WTC11 (cell line): ENCODE results near the gene VMAC.
A peak's percentile ranks its signal among the peaks of the same experiment; 100 is the strongest.

Experiments
- CREB1 ChIP-seq: sonication (generic); formaldehyde crosslinking; IDR thresholded peaks from 2 replicates; pipeline ENCODE4 v1.8.0; 2023; ENCODE audit warnings: mild to moderate bottlenecking, missing genetic modification reagents
- ELF4 ChIP-seq: sonication (generic); formaldehyde crosslinking; IDR thresholded peaks from 2 replicates; pipeline ENCODE4 v1.8.1; 2022; ENCODE audit warnings: low read depth, mild to moderate bottlenecking, moderate library complexity, missing genetic modification reagents
- IRF2 ChIP-seq: sonication (generic); formaldehyde crosslinking; IDR thresholded peaks from 2 replicates; pipeline ENCODE4 v1.8.0; 2022; ENCODE audit warnings: low read depth, missing genetic modification reagents, borderline replicate concordance
- KAT7 ChIP-seq: sonication (generic); formaldehyde crosslinking; IDR thresholded peaks from 2 replicates; pipeline ENCODE4 v1.8.1; 2023; ENCODE audit warnings: missing genetic modification reagents, mild to moderate bottlenecking, borderline replicate concordance
- NR2C2 ChIP-seq: sonication (generic); formaldehyde crosslinking; IDR thresholded peaks from 2 replicates; pipeline ENCODE4 v1.8.0; 2022; ENCODE audit warnings: mild to moderate bottlenecking, missing genetic modification reagents
- RELA ChIP-seq: sonication (generic); formaldehyde crosslinking; IDR thresholded peaks from 2 replicates; pipeline ENCODE4 v1.8.1; 2022; ENCODE audit warnings: missing genetic modification reagents, mild to moderate bottlenecking, borderline replicate concordance
- SMAD3 ChIP-seq: sonication (generic); formaldehyde crosslinking; IDR thresholded peaks from 2 replicates; pipeline ENCODE4 v1.8.0; 2022; ENCODE audit warnings: missing genetic modification reagents, mild to moderate bottlenecking, borderline replicate concordance
- SP1 ChIP-seq: sonication (generic); formaldehyde crosslinking; conservative IDR thresholded peaks from 2 replicates; pipeline ENCODE4 v1.8.1; 2022; ENCODE audit warnings: missing genetic modification reagents
- ZNF423 ChIP-seq: fragments of 250-450 bp; sonication (Bioruptor Pico); IDR thresholded peaks from 2 replicates; pipeline ENCODE4 v2.1.2; 2022; ENCODE audit warnings: mild to moderate bottlenecking, moderate library complexity
- TF ChIP-seq, protein P1 (sequence below): fragments of 200-600 bp; IDR thresholded peaks from 2 replicates; pipeline ENCODE4 v1.8.0; 2022; ENCODE audit warnings: antibody characterized with exemption
- TF ChIP-seq, protein P2 (sequence below): sonication (generic); formaldehyde crosslinking; IDR thresholded peaks from 2 replicates; pipeline ENCODE4 v1.8.1; 2023; ENCODE audit warnings: mild to moderate bottlenecking, missing genetic modification reagents, borderline replicate concordance
- TF ChIP-seq, protein P3 (sequence below): sonication (generic); formaldehyde crosslinking; IDR thresholded peaks from 2 replicates; pipeline ENCODE4 v1.8.1; 2022; ENCODE audit warnings: low read depth, mild to moderate bottlenecking, moderate library complexity, missing genetic modification reagents, borderline replicate concordance
- TF ChIP-seq, protein P4 (sequence below): sonication (generic); formaldehyde crosslinking; IDR thresholded peaks from 2 replicates; pipeline ENCODE4 v1.8.0; 2023; ENCODE audit warnings: missing genetic modification reagents
- TF ChIP-seq, protein P5 (sequence below): sonication (generic); formaldehyde crosslinking; conservative IDR thresholded peaks from 2 replicates; pipeline ENCODE4 v1.8.1; 2023; ENCODE audit warnings: mild to moderate bottlenecking, low read depth, missing genetic modification reagents, moderate library complexity

DNA sequence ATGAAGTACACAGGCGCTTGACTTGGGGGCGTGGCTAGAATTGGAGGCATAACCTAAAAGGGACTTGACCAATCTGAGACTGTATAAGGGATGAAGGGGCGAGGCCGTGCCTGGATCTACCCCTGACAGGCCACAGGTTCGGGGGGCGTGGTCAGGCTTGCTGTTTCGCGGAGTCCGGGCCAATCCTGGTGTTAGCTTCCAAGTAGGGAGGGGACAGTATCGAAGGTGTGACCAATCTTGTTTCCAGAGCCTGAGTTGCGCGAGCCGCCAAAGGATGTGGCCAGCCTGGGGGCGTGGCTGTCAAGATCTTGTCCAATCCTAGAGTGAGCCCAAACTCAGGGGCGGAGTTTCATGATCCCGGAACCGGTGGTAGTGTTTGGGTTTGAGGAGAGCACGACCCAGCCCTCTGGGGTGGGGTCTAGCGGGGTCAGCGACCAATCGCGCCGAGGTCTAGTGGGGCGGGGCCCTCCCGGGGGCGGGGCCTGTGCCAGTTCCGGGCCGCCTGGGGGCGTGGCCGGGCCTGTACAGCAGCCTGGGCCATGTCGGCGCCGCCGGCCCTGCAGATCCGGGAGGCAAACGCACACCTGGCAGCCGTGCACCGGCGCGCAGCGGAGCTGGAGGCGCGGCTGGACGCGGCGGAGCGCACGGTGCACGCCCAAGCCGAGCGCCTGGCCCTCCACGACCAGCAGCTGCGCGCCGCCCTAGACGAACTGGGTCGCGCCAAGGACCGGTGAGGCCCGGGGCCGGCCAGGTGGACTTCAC is at the start of gene VMAC:
- TF ChIP-seq, protein P1, sequence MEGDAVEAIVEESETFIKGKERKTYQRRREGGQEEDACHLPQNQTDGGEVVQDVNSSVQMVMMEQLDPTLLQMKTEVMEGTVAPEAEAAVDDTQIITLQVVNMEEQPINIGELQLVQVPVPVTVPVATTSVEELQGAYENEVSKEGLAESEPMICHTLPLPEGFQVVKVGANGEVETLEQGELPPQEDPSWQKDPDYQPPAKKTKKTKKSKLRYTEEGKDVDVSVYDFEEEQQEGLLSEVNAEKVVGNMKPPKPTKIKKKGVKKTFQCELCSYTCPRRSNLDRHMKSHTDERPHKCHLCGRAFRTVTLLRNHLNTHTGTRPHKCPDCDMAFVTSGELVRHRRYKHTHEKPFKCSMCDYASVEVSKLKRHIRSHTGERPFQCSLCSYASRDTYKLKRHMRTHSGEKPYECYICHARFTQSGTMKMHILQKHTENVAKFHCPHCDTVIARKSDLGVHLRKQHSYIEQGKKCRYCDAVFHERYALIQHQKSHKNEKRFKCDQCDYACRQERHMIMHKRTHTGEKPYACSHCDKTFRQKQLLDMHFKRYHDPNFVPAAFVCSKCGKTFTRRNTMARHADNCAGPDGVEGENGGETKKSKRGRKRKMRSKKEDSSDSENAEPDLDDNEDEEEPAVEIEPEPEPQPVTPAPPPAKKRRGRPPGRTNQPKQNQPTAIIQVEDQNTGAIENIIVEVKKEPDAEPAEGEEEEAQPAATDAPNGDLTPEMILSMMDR: no peak
- TF ChIP-seq SMAD3 (CRISPR knock-in tag): 0 out of 2 replicates have a peak, but pooled peaks have one; percentile 52
- TF ChIP-seq, protein P2, sequence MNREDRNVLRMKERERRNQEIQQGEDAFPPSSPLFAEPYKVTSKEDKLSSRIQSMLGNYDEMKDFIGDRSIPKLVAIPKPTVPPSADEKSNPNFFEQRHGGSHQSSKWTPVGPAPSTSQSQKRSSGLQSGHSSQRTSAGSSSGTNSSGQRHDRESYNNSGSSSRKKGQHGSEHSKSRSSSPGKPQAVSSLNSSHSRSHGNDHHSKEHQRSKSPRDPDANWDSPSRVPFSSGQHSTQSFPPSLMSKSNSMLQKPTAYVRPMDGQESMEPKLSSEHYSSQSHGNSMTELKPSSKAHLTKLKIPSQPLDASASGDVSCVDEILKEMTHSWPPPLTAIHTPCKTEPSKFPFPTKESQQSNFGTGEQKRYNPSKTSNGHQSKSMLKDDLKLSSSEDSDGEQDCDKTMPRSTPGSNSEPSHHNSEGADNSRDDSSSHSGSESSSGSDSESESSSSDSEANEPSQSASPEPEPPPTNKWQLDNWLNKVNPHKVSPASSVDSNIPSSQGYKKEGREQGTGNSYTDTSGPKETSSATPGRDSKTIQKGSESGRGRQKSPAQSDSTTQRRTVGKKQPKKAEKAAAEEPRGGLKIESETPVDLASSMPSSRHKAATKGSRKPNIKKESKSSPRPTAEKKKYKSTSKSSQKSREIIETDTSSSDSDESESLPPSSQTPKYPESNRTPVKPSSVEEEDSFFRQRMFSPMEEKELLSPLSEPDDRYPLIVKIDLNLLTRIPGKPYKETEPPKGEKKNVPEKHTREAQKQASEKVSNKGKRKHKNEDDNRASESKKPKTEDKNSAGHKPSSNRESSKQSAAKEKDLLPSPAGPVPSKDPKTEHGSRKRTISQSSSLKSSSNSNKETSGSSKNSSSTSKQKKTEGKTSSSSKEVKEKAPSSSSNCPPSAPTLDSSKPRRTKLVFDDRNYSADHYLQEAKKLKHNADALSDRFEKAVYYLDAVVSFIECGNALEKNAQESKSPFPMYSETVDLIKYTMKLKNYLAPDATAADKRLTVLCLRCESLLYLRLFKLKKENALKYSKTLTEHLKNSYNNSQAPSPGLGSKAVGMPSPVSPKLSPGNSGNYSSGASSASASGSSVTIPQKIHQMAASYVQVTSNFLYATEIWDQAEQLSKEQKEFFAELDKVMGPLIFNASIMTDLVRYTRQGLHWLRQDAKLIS (CRISPR knock-in tag): no peak
- TF ChIP-seq IRF2 (CRISPR knock-in tag): no peak
- no peak for TF ChIP-seq CREB1 (CRISPR knock-in tag)
- TF ChIP-seq ELF4 (CRISPR knock-in tag): no peak
- TF ChIP-seq, protein P3, sequence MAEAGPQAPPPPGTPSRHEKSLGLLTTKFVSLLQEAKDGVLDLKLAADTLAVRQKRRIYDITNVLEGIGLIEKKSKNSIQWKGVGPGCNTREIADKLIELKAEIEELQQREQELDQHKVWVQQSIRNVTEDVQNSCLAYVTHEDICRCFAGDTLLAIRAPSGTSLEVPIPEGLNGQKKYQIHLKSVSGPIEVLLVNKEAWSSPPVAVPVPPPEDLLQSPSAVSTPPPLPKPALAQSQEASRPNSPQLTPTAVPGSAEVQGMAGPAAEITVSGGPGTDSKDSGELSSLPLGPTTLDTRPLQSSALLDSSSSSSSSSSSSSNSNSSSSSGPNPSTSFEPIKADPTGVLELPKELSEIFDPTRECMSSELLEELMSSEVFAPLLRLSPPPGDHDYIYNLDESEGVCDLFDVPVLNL (CRISPR knock-in tag): no peak
- TF ChIP-seq KAT7 (CRISPR knock-in tag): no peak
- TF ChIP-seq, protein P4, sequence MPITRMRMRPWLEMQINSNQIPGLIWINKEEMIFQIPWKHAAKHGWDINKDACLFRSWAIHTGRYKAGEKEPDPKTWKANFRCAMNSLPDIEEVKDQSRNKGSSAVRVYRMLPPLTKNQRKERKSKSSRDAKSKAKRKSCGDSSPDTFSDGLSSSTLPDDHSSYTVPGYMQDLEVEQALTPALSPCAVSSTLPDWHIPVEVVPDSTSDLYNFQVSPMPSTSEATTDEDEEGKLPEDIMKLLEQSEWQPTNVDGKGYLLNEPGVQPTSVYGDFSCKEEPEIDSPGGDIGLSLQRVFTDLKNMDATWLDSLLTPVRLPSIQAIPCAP (CRISPR knock-in tag): no peak
- no peak for TF ChIP-seq NR2C2
- no peak for TF ChIP-seq ZNF423
- TF ChIP-seq, protein P5, sequence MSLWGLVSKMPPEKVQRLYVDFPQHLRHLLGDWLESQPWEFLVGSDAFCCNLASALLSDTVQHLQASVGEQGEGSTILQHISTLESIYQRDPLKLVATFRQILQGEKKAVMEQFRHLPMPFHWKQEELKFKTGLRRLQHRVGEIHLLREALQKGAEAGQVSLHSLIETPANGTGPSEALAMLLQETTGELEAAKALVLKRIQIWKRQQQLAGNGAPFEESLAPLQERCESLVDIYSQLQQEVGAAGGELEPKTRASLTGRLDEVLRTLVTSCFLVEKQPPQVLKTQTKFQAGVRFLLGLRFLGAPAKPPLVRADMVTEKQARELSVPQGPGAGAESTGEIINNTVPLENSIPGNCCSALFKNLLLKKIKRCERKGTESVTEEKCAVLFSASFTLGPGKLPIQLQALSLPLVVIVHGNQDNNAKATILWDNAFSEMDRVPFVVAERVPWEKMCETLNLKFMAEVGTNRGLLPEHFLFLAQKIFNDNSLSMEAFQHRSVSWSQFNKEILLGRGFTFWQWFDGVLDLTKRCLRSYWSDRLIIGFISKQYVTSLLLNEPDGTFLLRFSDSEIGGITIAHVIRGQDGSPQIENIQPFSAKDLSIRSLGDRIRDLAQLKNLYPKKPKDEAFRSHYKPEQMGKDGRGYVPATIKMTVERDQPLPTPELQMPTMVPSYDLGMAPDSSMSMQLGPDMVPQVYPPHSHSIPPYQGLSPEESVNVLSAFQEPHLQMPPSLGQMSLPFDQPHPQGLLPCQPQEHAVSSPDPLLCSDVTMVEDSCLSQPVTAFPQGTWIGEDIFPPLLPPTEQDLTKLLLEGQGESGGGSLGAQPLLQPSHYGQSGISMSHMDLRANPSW: no peak
- peak; percentile 68; the same call in 1 of the 2 replicates for TF ChIP-seq SP1 (CRISPR knock-in tag)
- TF ChIP-seq RELA (CRISPR knock-in tag): no peak
